ENCODE results near the gene SPPL2B.

SPPL2B gene

DNA sequence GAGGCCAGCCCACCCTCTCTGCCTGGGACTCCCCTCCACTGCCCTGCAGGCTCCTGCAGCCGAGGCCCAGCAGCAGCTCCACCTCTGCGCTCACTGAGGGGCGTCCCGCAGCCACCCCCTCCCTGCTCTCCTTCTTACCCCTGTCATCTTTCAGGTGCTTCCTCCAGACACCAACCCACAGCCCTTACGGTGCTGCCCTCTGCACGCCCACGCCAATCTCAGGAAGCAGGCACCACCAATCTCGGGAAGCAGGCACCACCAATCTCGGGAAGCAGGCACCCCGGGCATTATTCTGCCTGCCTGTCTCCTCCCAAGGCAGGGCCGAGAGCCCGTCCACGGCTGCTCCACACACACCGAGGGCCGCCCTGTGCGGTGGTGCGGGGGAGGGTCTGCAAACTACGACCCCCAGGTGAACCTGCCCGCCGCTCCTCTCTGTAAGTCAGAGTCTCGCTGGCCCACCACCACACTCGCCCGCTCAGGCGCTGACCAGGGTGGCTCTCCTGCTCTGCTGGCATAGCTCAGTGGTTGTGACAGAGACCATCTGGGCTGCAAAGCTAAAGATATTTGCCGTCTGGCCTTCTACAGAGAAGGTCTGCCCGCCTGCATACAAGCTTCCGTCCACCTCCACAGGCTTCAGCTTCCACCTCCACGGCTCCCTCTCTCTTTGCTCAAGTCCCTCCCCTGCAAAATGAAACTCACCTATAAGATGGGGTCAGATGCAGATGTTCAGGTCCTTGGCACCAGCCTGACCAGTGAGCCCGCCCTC, 3.0 kb upstream of the SPPL2B start:
- H3K4me1 ChIP-seq (ENCODE audit: control insufficient read depth, insufficient read depth, low read length) = peaks cover 25% of the 10 kb centered on the region
- H3K4me3 ChIP-seq (ENCODE audit: low read length in 2 of 2) = no peak overlapping the region
- H3K27me3 ChIP-seq (ENCODE audit: control insufficient read depth in 1 of 2, insufficient read depth in 2 of 2, low read length in 2 of 2) = no peaks in the 10 kb centered on the region

DNA sequence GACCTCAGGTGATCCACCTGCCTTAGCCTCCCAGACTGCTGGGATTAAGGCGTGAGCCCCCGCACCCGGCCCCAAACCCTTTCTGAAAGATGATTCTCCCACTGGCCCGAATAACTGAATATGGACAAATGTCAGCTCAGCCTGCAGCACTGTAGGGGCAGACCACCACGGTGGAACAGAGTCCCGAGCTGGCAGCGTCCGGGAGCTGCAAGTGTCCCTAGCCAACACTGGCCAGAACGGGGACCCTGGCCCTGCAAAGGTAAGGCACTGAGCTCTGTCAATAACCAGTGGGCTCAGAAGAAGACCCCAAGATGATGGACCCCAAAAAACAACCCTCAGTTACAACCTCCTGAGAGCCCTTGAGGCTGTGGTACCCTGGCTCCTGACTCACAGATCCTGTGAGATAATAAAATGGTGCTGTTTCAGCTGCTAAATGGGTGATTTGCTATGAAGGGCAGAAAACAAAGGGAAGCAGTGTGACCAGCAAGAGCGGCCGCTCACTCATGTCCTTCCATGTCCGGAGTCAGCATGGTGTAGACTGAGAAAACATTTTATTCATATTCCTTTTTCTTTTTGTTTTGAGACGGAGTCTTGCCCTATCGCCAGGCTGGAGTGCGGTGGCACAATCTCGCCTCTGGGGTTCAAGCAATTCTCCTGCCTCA, 1.7 kb upstream of the SPPL2B start:
- no peaks in the 10 kb centered on the region for H3K27me3 ChIP-seq (ENCODE audit: control insufficient read depth in 1 of 2, insufficient read depth in 2 of 2, low read length in 2 of 2)
- no peaks in the 10 kb centered on the region for H3K9me3 ChIP-seq (ENCODE audit: control insufficient read depth in 2 of 2, low read length in 2 of 2)
- H3K4me3 ChIP-seq (ENCODE audit: low read length in 2 of 2) = no peak overlapping the region
- peaks cover 4 to 13% of the 10 kb centered on the region in 2 donors for H3K36me3 ChIP-seq (ENCODE audit: control insufficient read depth in 2 of 2, insufficient read depth in 2 of 2, low read length in 2 of 2)
- H3K27ac ChIP-seq (ENCODE audit: low read length) = no peak overlapping the region
- H3K4me1 ChIP-seq (ENCODE audit: control insufficient read depth, insufficient read depth, low read length) = peaks cover 38% of the 10 kb centered on the region
- H3K9ac ChIP-seq (ENCODE audit: low read length in 2 of 2) = no peak overlapping the region

More for the DNA sequence above, 3.0 kb upstream of the SPPL2B start:
- Histone ChIP-seq H3K9me3 (ENCODE audit: control insufficient read depth in 2 of 2, low read length in 2 of 2) (no peaks in the 10 kb centered on the region), H3K27ac (ENCODE audit: low read length) (no peak overlapping the region), H3K36me3 (ENCODE audit: control insufficient read depth in 2 of 2, insufficient read depth in 2 of 2, low read length in 2 of 2) (peaks cover 4 to 13% of the 10 kb centered on the region in 2 donors), H3K9ac (ENCODE audit: low read length in 2 of 2) (no peak overlapping the region)

DNA sequence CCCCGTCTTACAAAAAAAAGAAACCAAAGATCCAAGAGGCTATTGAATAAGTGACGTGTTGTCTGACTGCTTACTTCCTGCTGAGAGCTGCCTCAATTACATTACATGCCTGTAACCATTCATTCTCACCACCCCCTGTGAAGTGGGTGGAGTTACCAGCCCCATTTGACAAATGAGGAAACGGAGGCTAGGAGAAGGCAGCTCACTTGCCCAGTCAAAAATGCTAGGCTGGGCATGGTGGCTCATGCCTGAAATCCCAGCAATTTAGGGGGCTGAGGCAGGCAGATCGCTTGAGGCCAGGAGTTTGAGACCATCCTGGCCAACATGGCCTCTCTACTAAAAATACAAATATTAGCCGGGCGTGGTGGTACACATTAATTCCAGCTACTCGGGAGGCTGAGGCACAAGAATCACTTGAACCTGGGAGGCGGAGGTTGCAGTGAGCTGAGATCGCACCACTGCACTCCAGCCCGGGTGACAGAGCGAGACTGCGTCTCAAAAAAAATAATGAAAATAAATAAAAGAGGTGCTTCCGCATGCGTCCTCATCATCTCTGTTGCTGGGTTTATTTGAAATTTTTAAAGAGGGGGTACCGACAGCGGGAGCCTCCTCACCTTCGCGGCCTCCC, 597 bp upstream of the SPPL2B start:
- H3K9ac ChIP-seq (ENCODE audit: low read length in 2 of 2) = peak overlapping the region; percentile 68 to 87
- no peaks in the 10 kb centered on the region for H3K9me3 ChIP-seq (ENCODE audit: control insufficient read depth in 2 of 2, low read length in 2 of 2)
- peaks cover 4 to 13% of the 10 kb centered on the region in 2 donors for H3K36me3 ChIP-seq (ENCODE audit: control insufficient read depth in 2 of 2, insufficient read depth in 2 of 2, low read length in 2 of 2)
- peak overlapping the region; percentile 62 for H3K27ac ChIP-seq (ENCODE audit: low read length)
- H3K4me3 ChIP-seq (ENCODE audit: low read length in 2 of 2) = peak overlapping the region; percentile 81 to 92
- peaks cover 48% of the 10 kb centered on the region for H3K4me1 ChIP-seq (ENCODE audit: control insufficient read depth, insufficient read depth, low read length)
- no peaks in the 10 kb centered on the region for H3K27me3 ChIP-seq (ENCODE audit: control insufficient read depth in 1 of 2, insufficient read depth in 2 of 2, low read length in 2 of 2)

GRCh38 chr19:2329149-2329478, 630 bp downstream of the SPPL2B start:
- H3K4me1 ChIP-seq (ENCODE audit: control insufficient read depth, insufficient read depth, low read length) = peaks cover 48% of the 10 kb centered on the region
- H3K9me3 ChIP-seq (ENCODE audit: control insufficient read depth in 2 of 2, low read length in 2 of 2) = no peaks in the 10 kb centered on the region
- H3K9ac ChIP-seq (ENCODE audit: low read length in 2 of 2) = peak overlapping the region; percentile 81 to 87
- peak overlapping the region; percentile 81 to 92 for H3K4me3 ChIP-seq (ENCODE audit: low read length in 2 of 2)
- peaks cover 4 to 10% of the 10 kb centered on the region in 2 donors for H3K36me3 ChIP-seq (ENCODE audit: control insufficient read depth in 2 of 2, insufficient read depth in 2 of 2, low read length in 2 of 2)
- H3K27me3 ChIP-seq (ENCODE audit: control insufficient read depth in 1 of 2, insufficient read depth in 2 of 2, low read length in 2 of 2) = no peaks in the 10 kb centered on the region
- H3K27ac ChIP-seq (ENCODE audit: low read length) = peak overlapping the region; percentile 62

- Histone ChIP-seq H3K27ac (ENCODE audit: low read length) (no peak overlapping the region), H3K4me1 (ENCODE audit: control insufficient read depth, insufficient read depth, low read length) (peaks cover 48% of the 10 kb centered on the region), H3K36me3 (ENCODE audit: control insufficient read depth in 2 of 2, insufficient read depth in 2 of 2, low read length in 2 of 2) (peaks cover 4 to 7% of the 10 kb centered on the region in 2 donors), H3K9me3 (ENCODE audit: control insufficient read depth in 2 of 2, low read length in 2 of 2) (no peaks in the 10 kb centered on the region), H3K27me3 (ENCODE audit: control insufficient read depth in 1 of 2, insufficient read depth in 2 of 2, low read length in 2 of 2) (no peaks in the 10 kb centered on the region), H3K4me3 (ENCODE audit: low read length in 2 of 2) (peak overlapping the region; percentile 81 to 92), H3K9ac (ENCODE audit: low read length in 2 of 2) (peak overlapping the region; percentile 81 to 87)
Measured at GRCh38 chr19:2329501-2329916, 1.0 kb downstream of the SPPL2B start.

GRCh38 chr19:2330255-2330631, 1.8 kb downstream of the SPPL2B start:
- H3K36me3 ChIP-seq (ENCODE audit: control insufficient read depth in 2 of 2, insufficient read depth in 2 of 2, low read length in 2 of 2) = peaks cover 0 to 6% of the 10 kb centered on the region in 2 donors
- H3K9me3 ChIP-seq (ENCODE audit: control insufficient read depth in 2 of 2, low read length in 2 of 2) = no peaks in the 10 kb centered on the region
- no peaks in the 10 kb centered on the region for H3K27me3 ChIP-seq (ENCODE audit: control insufficient read depth in 1 of 2, insufficient read depth in 2 of 2, low read length in 2 of 2)
- H3K4me3 ChIP-seq (ENCODE audit: low read length in 2 of 2) = no peak overlapping the region
- no peak overlapping the region for H3K27ac ChIP-seq (ENCODE audit: low read length)
- H3K9ac ChIP-seq (ENCODE audit: low read length in 2 of 2) = no peak overlapping the region
- peaks cover 48% of the 10 kb centered on the region for H3K4me1 ChIP-seq (ENCODE audit: control insufficient read depth, insufficient read depth, low read length)

DNA sequence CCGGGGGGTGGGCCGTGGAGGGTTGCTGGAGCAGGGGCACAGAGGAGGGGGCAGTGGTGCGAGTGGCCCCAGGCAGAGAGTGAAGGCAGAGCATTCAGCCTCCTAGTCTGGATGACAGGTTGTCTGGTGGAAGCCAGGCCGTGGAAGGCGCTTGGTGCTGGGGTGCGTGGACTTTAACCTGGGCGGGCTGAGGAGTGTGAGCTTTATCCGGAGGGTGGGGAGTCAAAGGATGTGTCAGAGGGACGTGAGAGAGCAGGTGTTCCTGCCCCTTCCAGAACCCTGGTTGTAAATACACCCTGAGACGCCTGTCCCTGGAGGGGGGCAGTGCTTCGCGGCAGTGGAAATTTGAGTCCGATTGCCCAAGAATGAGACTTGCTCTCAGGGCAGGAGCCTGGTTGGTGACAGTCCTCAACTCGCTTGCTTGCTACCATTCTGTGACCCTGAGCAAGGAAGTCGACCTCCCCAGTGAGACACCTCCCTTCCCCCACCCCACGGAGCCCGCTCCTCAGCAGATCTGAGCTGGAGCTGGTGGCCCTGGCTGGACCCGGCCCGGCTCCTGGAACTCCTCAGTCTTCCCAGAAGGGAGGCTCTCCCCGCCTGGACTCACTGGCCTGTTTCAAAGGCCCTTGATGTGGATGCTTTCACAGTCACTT, 2.3 kb downstream of the SPPL2B start:
- no peak overlapping the region for H3K9ac ChIP-seq (ENCODE audit: low read length in 2 of 2)

GRCh38 chr19:2331601-2332246, 3.2 kb downstream of the SPPL2B start:
- Histone ChIP-seq H3K36me3 (ENCODE audit: control insufficient read depth in 2 of 2, insufficient read depth in 2 of 2, low read length in 2 of 2) (peaks cover 0 to 2% of the 10 kb centered on the region in 2 donors), H3K27me3 (ENCODE audit: control insufficient read depth in 1 of 2, insufficient read depth in 2 of 2, low read length in 2 of 2) (no peaks in the 10 kb centered on the region), H3K4me3 (ENCODE audit: low read length in 2 of 2) (no peak overlapping the region), H3K9ac (ENCODE audit: low read length in 2 of 2) (peak overlapping the region in 1 of 2 donors; percentile 29), H3K4me1 (ENCODE audit: control insufficient read depth, insufficient read depth, low read length) (peaks cover 47% of the 10 kb centered on the region), H3K9me3 (ENCODE audit: control insufficient read depth in 2 of 2, low read length in 2 of 2) (no peaks in the 10 kb centered on the region), H3K27ac (ENCODE audit: low read length) (no peak overlapping the region)

More for the DNA sequence above, 2.3 kb downstream of the SPPL2B start:
- H3K9me3 ChIP-seq (ENCODE audit: control insufficient read depth in 2 of 2, low read length in 2 of 2) = no peaks in the 10 kb centered on the region
- H3K27ac ChIP-seq (ENCODE audit: low read length) = no peak overlapping the region
- no peak overlapping the region for H3K4me3 ChIP-seq (ENCODE audit: low read length in 2 of 2)
- H3K4me1 ChIP-seq (ENCODE audit: control insufficient read depth, insufficient read depth, low read length) = peaks cover 48% of the 10 kb centered on the region
- H3K36me3 ChIP-seq (ENCODE audit: control insufficient read depth in 2 of 2, insufficient read depth in 2 of 2, low read length in 2 of 2) = peaks cover 0 to 5% of the 10 kb centered on the region in 2 donors
- no peaks in the 10 kb centered on the region for H3K27me3 ChIP-seq (ENCODE audit: control insufficient read depth in 1 of 2, insufficient read depth in 2 of 2, low read length in 2 of 2)

DNA sequence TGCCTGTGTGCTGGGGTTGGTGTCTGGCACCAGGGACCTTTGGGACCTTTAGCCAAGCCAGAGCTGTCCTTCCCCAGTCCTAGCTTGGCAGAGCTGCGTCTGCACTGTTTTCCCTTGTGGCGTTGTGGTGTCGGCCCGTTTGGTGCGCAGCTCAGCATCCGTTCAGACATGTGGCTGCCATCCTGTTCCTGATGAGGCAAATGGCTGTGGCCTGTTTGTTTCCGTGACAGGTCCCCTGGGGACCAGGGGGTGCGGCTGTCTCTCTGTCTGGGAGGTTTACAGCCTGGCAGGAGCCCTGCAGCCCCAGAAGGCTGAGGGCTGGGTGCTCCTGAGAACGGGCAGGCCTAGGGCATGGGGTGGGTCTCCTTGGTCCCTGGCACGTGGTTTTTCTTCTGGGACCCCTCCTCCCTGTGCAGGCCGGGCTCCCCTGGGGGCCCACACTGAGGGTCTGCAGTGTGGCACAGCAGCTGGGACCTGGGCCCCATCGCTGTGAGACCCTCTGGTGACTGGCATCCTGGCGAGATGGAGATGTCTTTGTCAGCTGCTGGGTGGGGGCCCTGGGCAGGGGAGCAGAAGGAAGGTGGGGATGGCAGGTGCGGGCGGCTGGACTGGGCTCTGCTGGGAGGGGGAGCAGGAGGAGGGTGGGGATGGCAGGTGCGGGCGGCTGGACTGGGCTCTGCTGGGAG, 4.0 kb downstream of the SPPL2B start:
- Histone ChIP-seq H3K36me3 (ENCODE audit: control insufficient read depth in 2 of 2, insufficient read depth in 2 of 2, low read length in 2 of 2) (no peaks in the 10 kb centered on the region), H3K9ac (ENCODE audit: low read length in 2 of 2) (no peak overlapping the region), H3K9me3 (ENCODE audit: control insufficient read depth in 2 of 2, low read length in 2 of 2) (no peaks in the 10 kb centered on the region), H3K27ac (ENCODE audit: low read length) (no peak overlapping the region), H3K4me1 (ENCODE audit: control insufficient read depth, insufficient read depth, low read length) (peaks cover 40% of the 10 kb centered on the region), H3K27me3 (ENCODE audit: control insufficient read depth in 1 of 2, insufficient read depth in 2 of 2, low read length in 2 of 2) (no peaks in the 10 kb centered on the region), H3K4me3 (ENCODE audit: low read length in 2 of 2) (no peak overlapping the region)
